NCI-H1694 (cell line): ENCODE results near the gene PIP5KL1.

Experiments used
- DNase-seq: peaks from one replicate; lab custom pipeline; 2025; lab: John Stamatoyannopoulos, UW

Gene PIP5KL1

GRCh38 chr9:127873223-127873691 lies 57.3 kb downstream of the PIP5KL1 start:
- no peak for DNase-seq

DNA sequence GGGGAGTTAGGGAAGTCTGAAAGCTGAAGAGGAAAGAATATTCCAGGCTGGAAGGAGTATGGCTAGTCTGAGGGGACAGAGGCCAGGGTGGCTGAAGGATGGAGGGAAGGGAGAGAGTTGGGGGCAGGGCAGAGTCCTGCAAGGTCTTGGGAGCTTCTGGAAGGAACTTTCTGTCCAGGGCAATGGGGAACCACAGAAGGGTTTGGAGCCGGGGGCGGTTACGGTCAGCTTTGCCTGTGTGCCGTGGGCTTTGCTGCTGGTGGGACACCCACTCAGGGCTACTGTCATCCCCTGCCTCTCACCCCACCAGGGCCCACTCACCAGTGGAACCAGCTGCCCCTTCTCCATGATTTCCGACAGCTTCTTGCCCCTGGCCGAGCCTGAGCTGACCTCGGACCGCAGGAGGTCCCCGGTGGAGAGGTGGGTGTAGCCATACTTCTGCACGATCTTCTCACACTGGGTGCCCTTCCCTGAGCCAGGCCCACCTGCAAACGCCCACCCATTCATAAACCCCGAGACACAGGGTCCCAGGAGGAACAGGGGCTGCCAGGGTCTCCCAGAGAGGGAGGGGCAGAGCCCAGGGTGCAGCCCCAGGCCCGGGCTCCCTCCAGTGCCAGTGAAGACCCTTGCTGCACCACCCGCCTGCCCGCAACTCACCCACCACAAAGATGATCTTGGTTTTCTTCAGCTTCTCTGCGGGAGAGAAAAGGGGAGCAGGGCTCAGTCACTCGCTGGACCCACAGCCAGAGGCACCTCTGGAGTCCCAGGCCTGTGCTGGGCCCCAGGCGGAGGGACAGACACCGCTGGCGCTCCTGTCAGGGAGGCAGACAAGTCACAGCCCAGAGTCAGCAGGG lies 58.0 kb downstream of the PIP5KL1 start:
- no peak for DNase-seq

- no peak for DNase-seq
Observed at GRCh38 chr9:127871531-127871930, 59.0 kb downstream of the PIP5KL1 start.

DNA sequence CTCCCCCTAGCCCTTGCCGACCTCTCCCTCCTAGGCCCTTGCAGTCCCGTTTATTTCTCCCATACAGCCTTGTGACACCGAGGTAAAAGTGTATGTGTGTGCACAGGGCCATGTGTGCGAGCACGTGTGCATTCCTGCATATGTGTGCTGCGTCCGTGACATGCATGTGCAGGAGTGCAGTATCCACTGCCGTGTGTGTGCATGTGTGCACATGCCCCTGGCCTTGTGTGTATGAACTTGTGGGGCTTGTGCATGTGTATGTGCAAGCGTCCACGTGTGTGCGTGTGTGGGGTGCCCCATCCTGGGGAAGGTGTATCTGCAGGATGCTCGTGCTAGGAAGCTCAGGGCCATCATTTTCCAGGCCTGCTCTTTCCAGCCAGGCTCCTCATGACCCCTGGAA lies 59.7 kb downstream of the PIP5KL1 start:
- DNase-seq = no peak
